Cardiac muscle cell (in vitro differentiated cells and primary cell): Measurements from ENCODE around the gene ANO6. TPM values are rescaled to one million over a fixed set of nuclear protein-coding genes. Genes with fewer than 3 reads are reported as not detected.

Source experiments
- DNase-seq, 2 donors: peaks; one replicate each; pipeline versions ENCODE4 v3.0.0 to v3.0.0-alpha.2; 2010 to 2017; ENCODE audit warnings: low read depth in 1 of 2, low spot score in 1 of 2
- H3K27ac ChIP-seq: fragments of 200-600 bp; sonication (generic); 2 replicates; pipeline ENCODE4 v1.5.1; 2016
- H3K27me3 ChIP-seq: fragments of 200-600 bp; sonication (generic); 2 replicates; pipeline ENCODE4 v1.6.0; 2016; ENCODE audit warnings: control low read depth
- H3K36me3 ChIP-seq: fragments of 200-600 bp; sonication (generic); 2 replicates; pipeline ENCODE4 v1.5.1; 2016; ENCODE audit warnings: control low read depth
- H3K4me1 ChIP-seq: fragments of 200-600 bp; sonication (generic); 2 replicates; pipeline ENCODE4 v1.8.1; 2017; ENCODE audit warnings: low read depth, mild to moderate bottlenecking, mixed run types
- H3K4me3 ChIP-seq: fragments of 200-600 bp; sonication (generic); 2 replicates; pipeline ENCODE4 v1.5.1; 2016; ENCODE audit warnings: mild to moderate bottlenecking
- H3K9me3 ChIP-seq: fragments of 200-600 bp; sonication (generic); 2 replicates; pipeline ENCODE4 v1.5.1; 2017; ENCODE audit warnings: low read depth, mild to moderate bottlenecking, control low read depth
- CTCF ChIP-seq: IDR thresholded peaks from 2 replicates; pipeline ENCODE4 v1.5.1; 2012; ENCODE audit warnings: low read depth, mild to moderate bottlenecking, low read length
- polyA plus RNA-seq: library from polyadenylated mRNA; unstranded; fragments of >200 nt; fragmentation: Nextera tagmentation; extraction: Ambion mirVana; gene quantifications from 2 replicates; pipeline ENCODE4 v1.2.1, GENCODE V29; 2016
- total RNA-seq: library from RNA; depleted of rRNA; stranded (reverse); fragments of >200 nt; gene quantifications from 2 replicates; pipeline ENCODE4 v1.2.3, GENCODE V29; 2016

Gene ANO6
- total and polyA plus RNA-seq, 2 experiments from 2014 or later, result 36.0 to 50.8 TPM

DNA sequence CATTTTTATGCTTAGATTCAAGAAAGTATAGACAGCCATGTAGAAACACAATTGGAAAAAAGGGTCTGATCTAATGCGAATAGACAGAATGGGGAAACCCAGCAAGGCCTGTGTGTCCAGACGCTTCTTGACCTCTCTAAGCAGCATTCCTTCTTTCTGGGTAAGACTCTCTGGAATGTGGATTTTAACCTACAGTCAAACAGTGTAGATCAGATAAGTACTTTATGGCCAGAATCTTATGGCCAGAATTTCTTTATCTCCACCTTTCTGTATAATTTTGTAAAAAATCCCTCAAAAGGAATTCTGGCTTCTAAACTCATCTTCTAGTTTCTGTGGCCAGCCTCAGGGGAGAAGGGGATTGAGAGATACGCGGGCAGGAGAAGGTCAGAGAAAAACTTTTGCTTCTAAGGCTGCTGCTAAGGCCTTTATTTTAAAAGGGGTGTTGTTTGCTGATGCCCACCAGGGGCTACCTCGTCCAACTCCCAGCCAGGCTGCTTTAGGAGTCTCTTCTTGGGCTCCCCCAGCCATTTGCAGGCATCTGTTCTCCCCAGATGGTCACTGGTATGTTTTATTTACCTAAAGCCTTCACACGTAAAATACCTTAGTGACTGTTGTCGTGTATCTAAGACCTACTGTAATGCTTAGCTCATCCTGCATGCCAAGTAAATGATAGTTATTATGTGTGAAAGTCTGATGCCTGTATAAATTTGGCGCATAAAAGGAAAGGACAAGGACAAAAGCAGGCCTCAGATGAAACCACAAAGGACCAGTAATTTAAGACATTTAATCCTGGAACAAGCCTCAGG is 68.4 kb downstream of the ANO6 start:
- Histone ChIP-seq H3K4me3 (no peak overlapping the region), H3K27ac (peak overlapping the region; percentile 86), H3K9me3 (no peaks in the 10 kb centered on the region), H3K36me3 (no peaks in the 10 kb centered on the region), H3K4me1 (peaks cover 25% of the 10 kb centered on the region), H3K27me3 (no peaks in the 10 kb centered on the region)
- TF ChIP-seq CTCF, result peak; percentile 20
- DNase-seq, result peak; percentile 46 to 78

- Histone ChIP-seq H3K27me3 (no peaks in the 10 kb centered on the region), H3K27ac (no peak overlapping the region), H3K36me3 (no peaks in the 10 kb centered on the region), H3K4me1 (peaks cover 12% of the 10 kb centered on the region), H3K4me3 (no peak overlapping the region), H3K9me3 (no peaks in the 10 kb centered on the region)
- no peak for TF ChIP-seq CTCF
- DNase-seq, result no peak
Measured at GRCh38 chr12:45285717-45286116, 69.8 kb downstream of the ANO6 start.

GRCh38 chr12:45286621-45287020 is 70.7 kb downstream of the ANO6 start:
- no peaks in the 10 kb centered on the region for H3K36me3 ChIP-seq
- TF ChIP-seq CTCF, result no peak

DNA sequence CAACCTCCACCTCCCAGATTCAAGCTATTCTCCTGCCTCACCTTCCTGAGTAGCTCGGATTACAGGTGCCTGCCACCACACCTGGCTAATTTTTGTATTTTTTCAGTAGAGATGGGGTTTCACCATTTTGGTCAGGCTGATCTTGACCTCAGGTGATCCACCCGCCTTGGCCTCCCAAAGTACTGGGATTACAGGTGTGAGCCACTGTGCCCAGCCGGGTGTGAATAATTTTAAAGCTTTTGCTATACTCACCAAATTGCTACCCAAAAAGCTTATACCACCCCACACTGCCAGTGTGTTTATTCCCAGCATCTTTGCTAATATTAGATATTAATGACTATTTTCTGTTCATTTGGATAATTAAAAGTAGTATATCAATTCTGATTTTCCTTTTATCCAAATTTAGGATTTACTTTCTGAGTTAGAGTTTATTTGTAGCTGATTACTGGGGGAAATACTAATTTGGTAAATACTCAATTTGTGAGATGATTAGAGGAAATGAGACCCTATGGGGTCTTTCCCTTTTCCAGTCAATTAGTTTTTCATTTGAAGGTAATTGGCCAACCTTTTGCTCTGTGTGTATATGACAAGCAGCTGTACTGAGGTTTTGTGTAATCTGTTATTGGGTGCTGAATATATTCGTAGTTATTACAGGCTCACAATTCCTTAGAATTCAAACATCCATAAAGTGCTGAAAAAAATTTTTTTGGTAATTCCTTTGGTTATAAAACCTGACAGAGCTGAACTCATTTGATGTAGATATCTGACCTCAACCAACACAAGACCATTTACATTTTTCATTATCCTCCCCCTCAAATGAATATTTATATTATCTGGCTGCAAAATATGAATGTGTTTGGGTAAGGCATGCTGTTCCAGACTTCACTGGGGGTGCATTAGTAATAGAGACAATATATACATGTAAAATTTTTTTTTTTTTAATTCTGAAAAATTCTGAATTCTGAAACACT is 73.6 kb downstream of the ANO6 start:
- H3K9me3 ChIP-seq, result no peaks in the 10 kb centered on the region
- H3K27me3 ChIP-seq, result no peaks in the 10 kb centered on the region
- H3K4me1 ChIP-seq, result peaks cover 16% of the 10 kb centered on the region
- no peak overlapping the region for H3K4me3 ChIP-seq
- no peak for TF ChIP-seq CTCF
- no peaks in the 10 kb centered on the region for H3K36me3 ChIP-seq
- DNase-seq, result no peak
- H3K27ac ChIP-seq, result no peak overlapping the region

More at GRCh38 chr12:45286621-45287020, 70.7 kb downstream of the ANO6 start:
- Histone ChIP-seq H3K27ac (no peak overlapping the region), H3K27me3 (no peaks in the 10 kb centered on the region), H3K4me1 (peaks cover 12% of the 10 kb centered on the region), H3K4me3 (no peak overlapping the region), H3K9me3 (no peaks in the 10 kb centered on the region)
- DNase-seq, result no peak

- Histone ChIP-seq H3K4me1 (peaks cover 15% of the 10 kb centered on the region), H3K27ac (no peak overlapping the region), H3K36me3 (no peaks in the 10 kb centered on the region), H3K9me3 (no peaks in the 10 kb centered on the region), H3K27me3 (no peaks in the 10 kb centered on the region), H3K4me3 (no peak overlapping the region)
- DNase-seq, result peak in 1 of 2 donors; percentile 81
- TF ChIP-seq CTCF, result no peak
Measured at GRCh38 chr12:45290216-45290605, 74.3 kb downstream of the ANO6 start.
